Heart left ventricle (tissue), 13 donors: ENCODE results near the gene FAU.

Experiments
- POLR2A ChIP-seq, 2 donors: fragments of 450-650 bp; IDR thresholded peaks; one replicate each; pipeline ENCODE4 v1.6.1; 2017; ENCODE audit warnings: antibody characterized with exemption in 2 of 2, mild to moderate bottlenecking in 2 of 2, moderate library complexity in 2 of 2
- TF ChIP-seq, protein P1 (sequence below), 12 donors: fragments of 200-600 bp; sonication (generic) in 4 of 12; IDR thresholded peaks; one replicate each; pipeline versions ENCODE4 v1.5.0 to v1.8.0; 2018 to 2022; ENCODE audit warnings: antibody characterized with exemption in 12 of 12, mild to moderate bottlenecking in 5 of 12
- donor health status: ischemic (EF 13 %, LVEDD 7.1; RV severe dilation, severe dysfunction).
- donor health status: DM: no; HTN: yes; CAD: no.
- donor health status: DM: no; HTN: no; CAD: no.
- donor health status: ischemic (EF 25% LVEDD 6.9; RV normal size, moderate dysfunction).
- donor health status: ischemic (EF 25% LVEDD 5.7; RV mildly dilated, moderate dysfunction).
- donor health status: ischemic (EF 35%, LVEDD 5.7; RV mildly dilated, moderate dysfunction).
- donor health status: nonischemic (EF 11% LVEDD 7.7; RV severe dilation, severe dysfunction).
- donor health status: DM: yes; HTN: yes; CAD: no.
- donor health status: PGD.
- donor health status: ischemic (EF 29% LVEDD 5.4; RV normal size, mild dysfunction).
- donor health status: nonischemic (EF 23%, LVEDD 6.1; RV moderate dilation, normal function).

DNA sequence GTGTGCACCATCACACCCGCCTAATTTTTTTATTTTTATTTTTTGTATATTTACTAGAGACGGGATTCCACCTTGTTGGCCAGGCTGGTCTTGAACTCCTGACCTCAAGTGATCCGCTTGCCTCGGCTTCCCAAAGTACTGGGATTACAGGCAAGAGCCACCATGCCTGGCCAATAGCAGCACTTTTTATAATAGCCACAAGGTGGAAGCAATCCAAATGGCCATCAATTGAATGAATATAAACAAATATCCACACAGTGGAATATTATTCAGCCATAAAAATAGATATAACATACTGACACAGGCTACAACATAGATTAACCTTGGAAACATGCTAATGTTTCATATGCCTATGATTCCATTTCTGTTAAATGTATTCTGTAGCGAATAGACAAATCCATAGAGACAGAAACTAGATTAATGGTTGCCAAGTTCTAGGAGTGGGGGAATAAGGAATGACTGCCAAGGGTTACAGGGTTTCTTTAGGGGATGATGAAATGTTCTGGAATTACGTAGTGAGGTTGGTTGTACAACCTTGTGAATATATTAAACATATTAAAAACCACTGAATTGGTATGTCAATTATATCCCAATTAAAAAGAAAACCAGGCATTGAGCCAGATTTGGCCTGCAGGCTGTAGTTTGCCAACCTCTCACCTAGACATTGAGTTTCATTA, 21.1 kb downstream of the FAU start:
- TF ChIP-seq, protein P1, sequence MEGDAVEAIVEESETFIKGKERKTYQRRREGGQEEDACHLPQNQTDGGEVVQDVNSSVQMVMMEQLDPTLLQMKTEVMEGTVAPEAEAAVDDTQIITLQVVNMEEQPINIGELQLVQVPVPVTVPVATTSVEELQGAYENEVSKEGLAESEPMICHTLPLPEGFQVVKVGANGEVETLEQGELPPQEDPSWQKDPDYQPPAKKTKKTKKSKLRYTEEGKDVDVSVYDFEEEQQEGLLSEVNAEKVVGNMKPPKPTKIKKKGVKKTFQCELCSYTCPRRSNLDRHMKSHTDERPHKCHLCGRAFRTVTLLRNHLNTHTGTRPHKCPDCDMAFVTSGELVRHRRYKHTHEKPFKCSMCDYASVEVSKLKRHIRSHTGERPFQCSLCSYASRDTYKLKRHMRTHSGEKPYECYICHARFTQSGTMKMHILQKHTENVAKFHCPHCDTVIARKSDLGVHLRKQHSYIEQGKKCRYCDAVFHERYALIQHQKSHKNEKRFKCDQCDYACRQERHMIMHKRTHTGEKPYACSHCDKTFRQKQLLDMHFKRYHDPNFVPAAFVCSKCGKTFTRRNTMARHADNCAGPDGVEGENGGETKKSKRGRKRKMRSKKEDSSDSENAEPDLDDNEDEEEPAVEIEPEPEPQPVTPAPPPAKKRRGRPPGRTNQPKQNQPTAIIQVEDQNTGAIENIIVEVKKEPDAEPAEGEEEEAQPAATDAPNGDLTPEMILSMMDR (IDR thresholded peaks at IDR 0.05), result no peak
- TF ChIP-seq POLR2A (IDR thresholded peaks at IDR 0.05), result no peak
